Subcutaneous abdominal adipose tissue (tissue), 5 donors: ENCODE results near the gene ASTN2.

ENCODE experiments used
- H3K27ac ChIP-seq: one replicate; pipeline ENCODE4 v1.7.0; 2013; ENCODE audit warnings: low read depth, mild to moderate bottlenecking, inconsistent platforms, low read length, moderate library complexity
- H3K27me3 ChIP-seq, 5 donors: one replicate each; pipeline ENCODE4 v1.7.0; 2013; ENCODE audit warnings: low read length in 5 of 5, inconsistent platforms in 1 of 5; ENCODE audit not compliant: control insufficient read depth in 5 of 5, insufficient read depth in 4 of 5
- H3K36me3 ChIP-seq, 5 donors: one replicate each; pipeline ENCODE4 v1.7.0; 2013; ENCODE audit warnings: low read length in 5 of 5; ENCODE audit not compliant: control insufficient read depth in 5 of 5, insufficient read depth in 5 of 5
- H3K4me1 ChIP-seq, 5 donors: one replicate each; pipeline ENCODE4 v1.7.0; 2013; ENCODE audit warnings: low read length in 5 of 5, mild to moderate bottlenecking in 3 of 5, moderate library complexity in 1 of 5; ENCODE audit not compliant: control insufficient read depth in 5 of 5, insufficient read depth in 5 of 5
- H3K4me3 ChIP-seq, 5 donors: one replicate each; pipeline ENCODE4 v1.7.0; 2013; ENCODE audit warnings: low read length in 5 of 5, low read depth in 1 of 5
- H3K9ac ChIP-seq, 5 donors: one replicate each; pipeline ENCODE4 v1.7.0; 2013; ENCODE audit warnings: low read length in 5 of 5, mild to moderate bottlenecking in 4 of 5, moderate library complexity in 3 of 5
- H3K9me3 ChIP-seq, 5 donors: one replicate each; pipeline ENCODE4 v1.7.0; 2013; ENCODE audit warnings: low read length in 5 of 5; ENCODE audit not compliant: control insufficient read depth in 5 of 5
- donor health status: healthy.
- donor health status: healthy.
- donor health status: healthy.
- donor health status: healthy.
- donor health status: healthy.

The ASTN2 gene

DNA sequence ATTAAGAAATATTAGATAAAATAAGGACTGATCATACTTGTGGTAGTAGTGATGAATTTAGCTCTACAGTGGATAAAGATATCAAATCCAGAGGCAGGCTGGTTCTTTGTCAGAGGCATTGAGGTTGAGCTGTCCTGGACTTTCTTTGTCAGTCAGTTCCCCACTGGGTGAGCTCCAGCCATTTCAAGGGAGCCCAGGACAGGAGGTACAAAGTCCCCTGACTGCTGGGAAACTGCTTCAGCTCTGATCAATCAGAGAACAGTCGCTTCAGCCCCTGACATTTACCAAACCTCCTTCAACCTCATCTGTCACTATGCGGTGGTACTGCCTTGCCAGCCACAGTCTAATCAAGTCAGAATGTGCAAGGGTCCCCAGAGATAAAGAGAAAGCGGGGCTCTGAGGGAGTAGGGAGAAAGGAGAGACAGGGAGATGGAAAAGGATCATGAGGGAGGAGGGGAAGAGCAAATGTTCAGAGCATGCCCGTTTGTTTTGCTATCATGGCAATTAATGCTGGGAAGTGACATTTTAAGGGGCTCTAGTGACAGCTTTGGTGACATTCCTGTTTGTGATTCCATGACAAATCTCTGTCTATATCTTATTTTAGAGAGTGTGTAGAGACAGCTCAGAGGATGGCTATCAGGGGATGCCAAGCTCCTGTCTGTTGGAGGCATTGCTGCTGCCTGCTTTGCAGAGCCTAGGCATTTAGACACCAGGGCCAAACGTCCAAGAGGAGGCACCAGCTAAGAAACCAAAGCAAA is 223.2 kb downstream of the ASTN2 start:
- Histone ChIP-seq H3K9ac (no peak overlapping the region), H3K4me3 (no peak overlapping the region), H3K9me3 (peaks cover 0 to 7% (median 0%) of the 10 kb centered on the region in 5 donors), H3K27ac (no peak overlapping the region), H3K27me3 (no peaks in the 10 kb centered on the region), H3K4me1 (no peaks in the 10 kb centered on the region), H3K36me3 (no peaks in the 10 kb centered on the region)

DNA sequence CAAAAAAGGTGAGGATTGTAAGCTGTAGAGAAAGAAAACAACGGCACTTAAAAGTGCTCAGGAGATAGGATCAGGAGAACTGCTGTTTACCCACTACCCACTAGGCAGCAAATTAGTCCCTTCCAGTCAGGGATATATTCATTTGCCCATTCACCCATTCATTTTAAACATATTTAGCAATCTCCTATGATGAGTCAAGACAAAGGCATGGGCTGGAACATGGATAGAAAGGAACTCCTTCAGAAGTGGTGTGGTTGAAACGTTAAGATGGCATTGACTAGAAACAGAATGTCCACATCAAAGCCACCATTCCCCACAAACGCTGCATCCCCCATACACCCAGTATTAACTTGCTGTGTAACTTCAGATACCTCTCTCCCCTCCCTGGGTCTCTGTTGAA is 225.7 kb downstream of the ASTN2 start:
- Histone ChIP-seq H3K27ac (no peak overlapping the region), H3K9ac (no peak overlapping the region), H3K4me1 (no peaks in the 10 kb centered on the region), H3K9me3 (peaks cover 0 to 2% (median 0%) of the 10 kb centered on the region in 5 donors), H3K4me3 (no peak overlapping the region), H3K36me3 (no peaks in the 10 kb centered on the region), H3K27me3 (no peaks in the 10 kb centered on the region)

DNA sequence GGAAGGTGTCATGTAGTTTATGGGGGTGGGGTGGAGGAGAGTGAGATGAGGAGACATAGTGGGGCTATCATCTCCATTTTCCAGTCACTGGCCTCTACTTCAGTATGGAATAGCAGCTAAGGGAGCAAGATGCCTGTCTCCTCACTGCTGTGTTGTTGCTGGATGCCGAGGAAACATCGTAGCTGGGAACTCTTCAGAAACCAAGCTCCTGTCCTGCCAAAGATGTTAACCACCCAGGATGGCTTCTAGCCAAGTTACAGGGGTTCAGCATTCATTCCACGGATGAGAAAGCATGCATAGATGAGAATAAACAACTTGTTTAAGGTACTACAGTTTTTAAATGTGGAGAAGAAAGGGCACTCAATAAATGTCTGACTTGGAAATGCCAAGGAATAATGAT is 226.5 kb downstream of the ASTN2 start:
- no peak overlapping the region for H3K4me3 ChIP-seq
- no peak overlapping the region for H3K9ac ChIP-seq
- no peaks in the 10 kb centered on the region for H3K27me3 ChIP-seq
- no peak overlapping the region for H3K27ac ChIP-seq
- no peaks in the 10 kb centered on the region for H3K36me3 ChIP-seq
- no peaks in the 10 kb centered on the region for H3K4me1 ChIP-seq
- H3K9me3 ChIP-seq = peaks cover 0 to 4% (median 0%) of the 10 kb centered on the region in 5 donors

DNA sequence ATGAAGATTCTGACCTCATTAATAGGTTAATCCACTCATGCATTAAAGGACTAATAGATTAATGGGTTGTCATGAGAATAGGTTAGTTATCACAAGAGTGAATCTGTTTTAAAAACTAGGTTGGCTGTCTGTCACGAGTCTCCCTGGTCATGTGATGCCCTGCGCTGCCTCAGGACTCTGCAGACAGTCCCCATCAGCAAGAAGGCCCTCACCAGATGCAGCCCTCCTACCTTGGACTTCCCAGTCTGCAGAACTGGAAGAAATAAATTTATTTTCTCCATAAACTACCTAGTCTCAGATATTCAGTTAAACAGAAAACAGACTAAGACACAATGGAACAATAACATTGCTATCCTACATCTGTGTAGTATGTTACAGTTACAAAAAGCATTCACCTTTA is 227.4 kb downstream of the ASTN2 start:
- Histone ChIP-seq H3K4me1 (no peaks in the 10 kb centered on the region), H3K36me3 (no peaks in the 10 kb centered on the region), H3K9ac (no peak overlapping the region), H3K9me3 (peaks cover 0 to 4% (median 0%) of the 10 kb centered on the region in 5 donors), H3K27me3 (no peaks in the 10 kb centered on the region), H3K27ac (no peak overlapping the region), H3K4me3 (no peak overlapping the region)

DNA sequence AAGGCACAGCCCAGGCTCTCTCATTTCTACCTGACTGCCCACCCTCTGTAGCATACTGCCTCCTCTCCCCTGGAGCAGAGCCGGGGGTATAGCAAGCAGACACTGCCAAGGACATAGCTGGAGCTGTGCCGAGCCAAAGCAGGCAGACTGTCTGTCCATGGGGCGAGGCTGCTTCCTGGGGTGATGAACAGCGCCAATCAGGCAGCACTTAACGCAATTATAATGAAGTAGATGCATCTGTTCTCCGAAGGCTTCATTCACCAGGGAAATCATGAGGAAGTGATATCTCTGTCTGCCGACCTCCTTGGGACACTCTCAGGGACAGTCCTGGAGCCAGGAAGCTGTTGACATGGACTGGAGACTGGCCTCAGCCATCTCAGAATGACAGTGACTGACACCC is 230.7 kb downstream of the ASTN2 start:
- H3K4me1 ChIP-seq = no peaks in the 10 kb centered on the region
- H3K27ac ChIP-seq = no peak overlapping the region
- H3K36me3 ChIP-seq = no peaks in the 10 kb centered on the region
- no peaks in the 10 kb centered on the region for H3K27me3 ChIP-seq
- H3K4me3 ChIP-seq = no peak overlapping the region
- H3K9me3 ChIP-seq = peaks cover 0 to 7% (median 5%) of the 10 kb centered on the region in 5 donors
- H3K9ac ChIP-seq = no peak overlapping the region

DNA sequence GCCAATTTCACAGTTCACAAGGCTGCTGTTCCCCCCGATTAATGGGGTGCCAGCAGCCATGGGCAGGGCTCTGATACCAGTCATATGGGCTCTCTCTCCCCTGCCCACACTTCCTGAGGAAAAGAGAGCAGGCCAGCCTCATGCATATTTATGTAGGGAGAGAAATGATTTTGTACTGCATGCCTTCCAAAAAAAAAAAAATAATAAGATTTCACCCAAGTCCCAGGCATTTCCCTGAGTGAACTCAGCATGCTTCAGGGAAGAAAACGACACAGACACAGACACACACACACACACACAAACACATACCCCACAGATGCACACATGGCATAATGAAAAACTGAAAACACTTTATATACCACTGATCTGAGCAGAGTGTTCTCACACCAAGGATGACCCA is 232.8 kb downstream of the ASTN2 start:
- Histone ChIP-seq H3K27ac (no peak overlapping the region), H3K9me3 (peaks cover 0 to 7% (median 5%) of the 10 kb centered on the region in 5 donors), H3K36me3 (no peaks in the 10 kb centered on the region), H3K4me3 (no peak overlapping the region), H3K4me1 (no peaks in the 10 kb centered on the region), H3K27me3 (no peaks in the 10 kb centered on the region), H3K9ac (no peak overlapping the region)

DNA sequence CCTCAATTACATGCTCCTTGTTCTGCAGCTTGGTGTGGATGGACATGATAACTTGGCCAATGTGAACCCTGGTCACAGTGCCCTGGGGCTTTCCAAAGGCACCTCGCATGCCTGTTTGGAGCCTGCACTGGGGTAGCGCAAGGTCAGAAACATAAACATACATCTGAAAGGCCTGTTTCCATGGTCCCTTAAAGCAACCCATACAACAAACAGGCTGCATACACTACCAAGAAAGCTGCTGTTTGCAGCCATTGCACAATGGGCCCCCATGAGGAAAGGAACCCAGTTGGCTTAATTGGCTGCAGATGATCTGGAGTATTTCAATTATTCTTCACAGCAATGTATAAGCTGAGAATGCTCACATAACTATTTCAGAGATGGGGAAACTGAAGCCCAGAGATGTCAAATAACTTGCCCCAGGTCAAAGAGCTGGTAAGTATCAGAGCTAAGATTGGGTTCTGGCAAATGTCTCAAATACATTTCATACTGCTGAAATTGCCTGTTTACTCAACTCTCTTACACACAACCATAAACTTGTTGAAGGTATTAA is 233.9 kb downstream of the ASTN2 start:
- Histone ChIP-seq H3K27me3 (no peaks in the 10 kb centered on the region), H3K27ac (no peak overlapping the region), H3K4me1 (no peaks in the 10 kb centered on the region), H3K9me3 (peaks cover 0 to 7% (median 5%) of the 10 kb centered on the region in 5 donors), H3K36me3 (no peaks in the 10 kb centered on the region), H3K4me3 (no peak overlapping the region), H3K9ac (no peak overlapping the region)

DNA sequence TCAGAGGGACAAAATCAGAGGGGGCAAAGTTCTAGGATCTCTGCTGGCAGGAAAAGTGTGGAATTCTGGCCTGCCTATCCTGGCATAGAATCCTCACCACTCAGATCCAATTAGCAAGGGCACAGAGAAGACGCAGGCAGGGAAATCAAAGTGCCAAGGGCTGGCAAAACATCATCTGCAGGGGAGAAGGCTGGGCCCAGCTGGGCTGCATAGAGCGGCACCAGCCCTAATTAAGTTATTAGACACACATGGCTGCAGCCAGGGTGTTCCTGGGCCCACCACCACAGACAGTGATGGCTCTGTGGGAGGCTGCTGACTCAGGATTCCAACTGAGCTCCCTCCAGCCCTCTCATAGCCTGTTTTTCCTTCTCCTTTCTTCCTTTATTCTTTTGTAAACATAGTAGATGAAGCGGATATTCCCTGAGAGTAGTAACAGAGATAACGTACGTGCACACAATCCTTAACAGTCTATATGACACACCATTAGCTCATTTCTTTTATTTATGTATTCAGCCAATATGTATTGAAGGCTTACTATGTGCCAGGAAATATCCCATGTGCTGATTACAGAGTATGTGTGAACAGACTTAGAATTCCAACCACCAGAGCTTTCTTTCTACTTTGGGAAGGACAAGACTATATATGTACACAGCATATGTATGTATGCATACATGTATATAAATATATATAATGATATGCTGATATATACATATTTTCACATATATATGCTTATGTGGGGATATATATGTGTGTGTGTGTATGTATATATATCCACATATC is 236.1 kb downstream of the ASTN2 start:
- peaks cover 0 to 6% (median 3%) of the 10 kb centered on the region in 5 donors for H3K9me3 ChIP-seq
- no peaks in the 10 kb centered on the region for H3K4me1 ChIP-seq
- no peak overlapping the region for H3K9ac ChIP-seq
- H3K27me3 ChIP-seq = no peaks in the 10 kb centered on the region
- no peak overlapping the region for H3K4me3 ChIP-seq
- H3K27ac ChIP-seq = no peak overlapping the region
- H3K36me3 ChIP-seq = no peaks in the 10 kb centered on the region

DNA sequence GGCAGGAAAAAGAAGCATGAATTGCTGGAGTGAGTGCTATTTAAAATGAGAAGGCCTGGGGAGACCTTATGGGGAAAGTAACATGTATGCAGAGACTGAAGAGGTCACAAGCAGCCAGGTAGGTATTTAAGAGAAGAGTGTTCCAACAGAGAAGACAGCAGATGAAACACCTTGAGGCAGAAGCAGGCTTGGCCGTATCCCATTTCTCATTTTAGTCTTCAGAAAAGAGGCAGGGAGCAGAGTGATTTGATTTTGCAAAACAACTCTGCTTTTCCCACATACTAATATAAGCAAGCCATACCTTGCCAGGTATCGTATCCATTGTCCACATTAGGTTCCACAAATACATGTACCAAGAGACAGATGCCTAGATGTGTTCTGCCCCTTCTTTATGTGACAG is 244.3 kb downstream of the ASTN2 start:
- H3K27me3 ChIP-seq = peaks cover 0 to 3% (median 0%) of the 10 kb centered on the region in 5 donors
- no peaks in the 10 kb centered on the region for H3K4me1 ChIP-seq
- peaks cover 0 to 2% (median 0%) of the 10 kb centered on the region in 5 donors for H3K9me3 ChIP-seq
- no peak overlapping the region for H3K27ac ChIP-seq
- no peak overlapping the region for H3K9ac ChIP-seq
- H3K36me3 ChIP-seq = no peaks in the 10 kb centered on the region
- no peak overlapping the region for H3K4me3 ChIP-seq

DNA sequence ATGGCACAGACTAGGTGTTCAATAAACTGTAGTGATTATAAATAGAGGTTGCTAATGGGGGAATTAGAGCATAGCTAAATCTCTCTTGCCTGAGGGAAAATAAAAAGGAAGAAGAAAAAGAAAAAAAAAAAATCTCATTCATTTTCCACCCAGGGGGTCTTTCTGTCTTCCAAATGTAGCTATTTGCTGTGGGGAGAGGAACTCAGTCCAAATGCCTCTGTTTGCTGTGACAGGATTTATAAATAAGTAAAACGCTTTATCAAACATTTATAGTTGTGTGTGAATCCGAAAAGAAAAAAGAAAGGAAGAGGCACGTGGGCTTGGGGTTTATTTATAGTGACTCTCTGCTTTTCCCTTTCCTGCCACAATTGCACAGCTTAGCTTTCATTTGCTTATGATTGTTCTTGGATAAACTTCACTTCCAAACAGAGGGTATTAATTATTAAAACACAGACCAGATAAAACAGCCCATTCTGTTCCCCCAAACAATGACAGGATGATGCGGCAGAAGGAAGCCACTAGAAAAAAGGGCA is 245.7 kb downstream of the ASTN2 start:
- Histone ChIP-seq H3K4me3 (no peak overlapping the region), H3K9ac (no peak overlapping the region), H3K27ac (no peak overlapping the region), H3K36me3 (no peaks in the 10 kb centered on the region), H3K27me3 (peaks cover 0 to 3% (median 0%) of the 10 kb centered on the region in 5 donors), H3K4me1 (no peaks in the 10 kb centered on the region), H3K9me3 (peaks cover 0 to 2% (median 0%) of the 10 kb centered on the region in 5 donors)
